HG02642 (cell line): ENCODE data around the gene ATF7IP.

ENCODE experiments used
- ATAC-seq: cut with Tn5 transposase; IDR thresholded peaks from one replicate; pipeline ENCODE4 v1.9.1; 2021; ENCODE audit warnings: mild to moderate bottlenecking; ENCODE audit not compliant: unreplicated experiment, poor library complexity

The ATF7IP gene

DNA sequence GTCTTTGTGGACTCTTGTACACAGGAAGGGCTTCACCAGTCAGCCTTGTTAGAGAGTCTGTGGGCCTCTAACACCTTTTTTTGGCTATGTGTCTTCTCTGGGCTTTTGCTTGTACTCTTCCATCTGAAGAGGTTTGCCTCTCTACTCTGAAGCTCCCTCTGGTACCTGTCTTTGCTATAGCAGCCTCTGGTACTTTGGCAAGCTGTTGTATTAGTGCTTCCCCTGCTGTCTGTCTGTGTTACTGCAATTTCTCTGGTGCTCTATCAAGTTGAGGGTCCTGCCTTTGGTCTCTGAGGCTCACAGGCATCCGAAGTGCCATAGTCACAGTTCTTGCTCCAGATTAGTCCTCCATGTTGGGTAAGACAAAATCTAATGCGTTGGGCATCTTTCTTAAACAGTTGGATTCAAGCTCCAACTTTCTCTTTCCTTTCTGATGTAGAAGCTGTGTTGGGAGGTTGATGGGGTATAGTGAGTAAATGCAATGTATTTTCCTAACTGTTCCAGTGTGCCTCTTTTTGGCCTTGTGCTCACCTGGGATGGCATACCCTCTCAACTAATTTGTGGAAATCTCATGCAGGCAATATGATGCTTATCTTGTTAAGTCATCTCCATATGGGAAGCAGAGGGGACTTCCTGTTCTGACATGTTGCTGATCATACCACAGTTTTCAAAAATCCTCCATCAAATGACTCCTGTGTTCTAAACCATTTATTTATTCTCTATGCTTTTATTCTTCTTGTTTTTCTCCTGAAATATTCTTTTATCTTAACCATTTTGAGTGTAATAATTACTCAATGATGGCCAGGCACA, 88.8 kb downstream of the ATF7IP start:
- ATAC-seq, result no peak

DNA sequence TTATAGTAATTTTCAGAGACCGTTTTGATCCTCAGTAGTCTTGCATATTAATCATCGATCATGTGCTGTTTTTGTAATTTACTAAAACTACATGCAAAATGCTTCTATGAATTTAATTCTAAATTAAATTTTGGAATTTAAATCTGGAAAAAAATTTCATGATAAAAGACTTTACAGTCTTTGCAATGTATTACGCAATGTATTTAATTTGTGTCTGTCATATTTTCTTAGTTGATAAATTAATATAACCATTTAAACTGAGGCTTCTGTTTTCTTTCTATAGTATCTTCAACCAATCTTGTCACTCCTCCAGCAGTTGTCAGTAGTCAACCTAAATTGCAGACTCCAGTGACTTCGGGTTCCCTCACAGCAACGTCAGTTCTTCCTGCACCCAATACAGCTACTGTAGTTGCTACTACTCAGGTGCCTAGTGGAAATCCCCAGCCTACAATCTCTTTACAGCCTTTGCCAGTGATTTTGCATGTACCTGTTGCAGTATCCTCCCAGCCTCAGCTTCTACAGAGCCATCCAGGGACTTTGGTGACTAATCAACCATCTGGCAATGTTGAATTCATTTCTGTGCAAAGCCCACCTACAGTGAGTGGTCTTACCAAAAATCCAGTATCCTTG, 94.8 kb downstream of the ATF7IP start:
- no peak for ATAC-seq

DNA sequence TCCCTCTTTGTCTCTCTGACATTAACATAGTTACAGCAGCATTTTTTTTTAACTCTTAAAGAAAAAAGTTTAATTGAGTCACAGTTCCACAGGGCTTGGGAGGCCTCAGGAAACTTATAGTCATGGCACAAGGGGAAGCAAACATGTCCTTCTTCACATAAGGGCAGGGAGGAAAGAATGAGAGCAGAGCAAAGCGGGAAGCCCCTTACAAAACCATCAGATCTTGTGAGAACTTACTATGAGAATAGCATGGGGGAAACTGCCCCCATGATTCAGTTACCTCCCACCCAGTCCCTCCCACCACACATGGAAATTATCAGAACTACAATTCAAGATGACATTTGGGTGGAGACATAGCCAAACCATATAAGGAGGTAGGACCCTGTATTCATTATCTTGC, 106.0 kb downstream of the ATF7IP start:
- ATAC-seq, result no peak

DNA sequence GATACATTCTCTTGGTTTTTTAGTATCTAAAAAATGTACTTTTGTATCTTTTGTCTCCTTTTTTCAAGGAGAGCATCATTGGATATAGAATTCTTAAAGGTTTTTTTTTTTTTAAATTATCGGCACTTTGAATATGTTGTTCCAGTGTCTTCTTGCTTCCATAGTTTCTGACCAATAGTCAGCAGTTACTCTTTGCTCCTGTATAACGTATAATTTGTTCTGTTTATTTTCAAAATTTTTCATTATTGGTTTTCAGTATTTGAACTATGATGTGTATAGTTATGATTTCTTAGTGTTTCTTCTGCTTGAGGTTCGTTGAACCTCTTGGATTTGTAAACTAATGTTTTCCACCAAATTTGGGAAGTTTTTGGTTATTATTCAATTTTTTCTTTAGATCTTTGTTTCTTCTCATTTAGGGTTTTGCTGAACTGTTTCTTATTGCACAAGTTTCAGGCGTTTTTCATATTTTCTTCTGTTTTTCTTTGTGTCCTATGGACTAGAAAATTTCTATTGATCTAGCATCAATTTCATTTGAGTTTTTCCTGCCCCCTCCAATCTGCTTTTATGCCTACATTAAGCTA, 108.3 kb downstream of the ATF7IP start:
- ATAC-seq, result no peak

DNA sequence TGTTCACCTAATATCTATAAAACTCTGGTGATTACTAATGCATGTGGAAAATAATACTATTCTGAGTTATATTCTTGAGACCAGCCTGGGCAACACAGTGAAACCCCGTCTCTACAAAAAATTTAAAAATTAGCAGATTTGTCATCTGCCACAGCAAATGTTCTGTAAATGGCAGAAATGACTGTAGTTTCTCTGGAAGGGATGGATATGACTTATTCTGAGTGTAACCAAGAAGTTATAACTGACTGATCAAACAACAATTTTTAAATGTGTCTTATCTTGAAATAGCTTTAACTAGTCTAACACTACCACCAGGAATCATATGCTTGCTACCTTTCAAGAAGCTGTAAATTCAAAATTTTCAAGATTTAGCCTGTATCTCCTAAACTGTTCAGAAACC, 113.5 kb downstream of the ATF7IP start:
- ATAC-seq, result no peak

DNA sequence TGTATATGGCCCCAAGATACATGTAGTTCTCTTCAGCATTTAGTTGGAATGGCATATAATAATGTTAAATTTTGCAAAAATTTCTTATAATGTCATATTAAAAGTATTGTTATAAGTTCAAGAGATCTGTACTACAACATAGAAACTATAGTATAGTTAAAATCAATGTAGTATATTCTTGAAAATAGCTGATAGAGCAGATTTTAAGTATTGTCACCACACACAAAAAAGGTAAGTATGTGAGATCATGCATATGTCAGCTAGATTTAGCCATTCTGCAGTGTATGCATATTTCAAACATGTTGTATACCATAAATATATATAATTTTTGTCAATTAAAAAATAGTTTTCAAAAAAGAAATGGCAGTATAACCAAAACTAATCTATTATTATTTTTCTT, 115.7 kb downstream of the ATF7IP start:
- ATAC-seq, result no peak

DNA sequence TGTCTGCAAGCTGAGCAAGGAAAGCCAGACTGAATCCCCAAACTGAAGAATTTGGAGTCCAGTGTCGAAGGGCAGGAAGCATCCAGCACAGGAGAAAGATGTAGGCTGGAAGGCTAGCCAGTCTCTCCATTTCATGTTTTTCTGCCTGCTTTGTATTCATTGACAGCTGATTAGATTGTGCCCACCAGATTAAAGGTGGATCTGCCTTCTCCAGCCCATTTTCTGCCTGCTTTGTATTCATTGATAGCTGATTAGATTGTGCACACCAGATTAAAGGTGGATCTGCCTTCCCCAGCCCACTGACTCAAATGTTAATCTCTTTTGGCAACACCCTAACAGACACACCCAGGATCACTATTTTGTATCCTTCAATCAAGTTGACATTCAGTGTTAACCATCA, 116.9 kb downstream of the ATF7IP start:
- no peak for ATAC-seq

DNA sequence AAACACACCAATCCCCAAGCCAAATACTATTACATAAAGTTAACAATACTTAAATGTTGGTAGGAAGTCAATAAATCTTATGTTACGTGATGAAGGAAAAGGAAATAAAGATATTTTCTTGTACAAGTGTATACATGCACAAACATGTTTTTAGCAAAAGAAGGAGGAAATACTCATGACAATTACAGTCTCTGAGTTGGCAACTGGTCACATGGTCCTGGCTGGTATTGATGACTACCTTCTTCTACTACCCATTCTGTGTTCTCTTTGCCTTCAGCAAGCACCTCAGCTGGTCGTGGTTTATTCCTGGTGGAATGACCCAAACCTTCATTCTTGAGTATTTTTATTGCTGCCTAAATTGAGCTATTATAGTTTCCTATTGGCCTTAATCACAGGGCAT, 117.4 kb downstream of the ATF7IP start:
- no peak for ATAC-seq

DNA sequence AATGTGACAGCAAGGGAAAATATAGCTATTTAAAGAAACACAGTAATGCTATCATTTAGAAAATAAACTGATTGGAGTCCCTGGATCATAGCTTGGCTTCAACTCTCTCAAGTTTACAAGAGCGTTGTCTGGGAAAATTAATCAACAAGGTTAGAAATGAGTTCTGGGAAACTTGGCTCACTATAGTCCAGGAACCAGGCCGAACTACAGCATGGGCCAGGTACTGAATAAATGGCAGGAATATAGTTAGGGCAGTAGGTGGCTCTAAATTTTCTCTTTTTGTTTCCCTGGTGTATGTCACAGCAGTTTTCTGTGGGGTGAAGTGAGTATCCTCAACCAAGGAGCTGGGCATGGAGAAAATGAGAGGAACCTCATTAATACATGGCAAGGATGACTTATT, 129.8 kb downstream of the ATF7IP start:
- ATAC-seq, result no peak

DNA sequence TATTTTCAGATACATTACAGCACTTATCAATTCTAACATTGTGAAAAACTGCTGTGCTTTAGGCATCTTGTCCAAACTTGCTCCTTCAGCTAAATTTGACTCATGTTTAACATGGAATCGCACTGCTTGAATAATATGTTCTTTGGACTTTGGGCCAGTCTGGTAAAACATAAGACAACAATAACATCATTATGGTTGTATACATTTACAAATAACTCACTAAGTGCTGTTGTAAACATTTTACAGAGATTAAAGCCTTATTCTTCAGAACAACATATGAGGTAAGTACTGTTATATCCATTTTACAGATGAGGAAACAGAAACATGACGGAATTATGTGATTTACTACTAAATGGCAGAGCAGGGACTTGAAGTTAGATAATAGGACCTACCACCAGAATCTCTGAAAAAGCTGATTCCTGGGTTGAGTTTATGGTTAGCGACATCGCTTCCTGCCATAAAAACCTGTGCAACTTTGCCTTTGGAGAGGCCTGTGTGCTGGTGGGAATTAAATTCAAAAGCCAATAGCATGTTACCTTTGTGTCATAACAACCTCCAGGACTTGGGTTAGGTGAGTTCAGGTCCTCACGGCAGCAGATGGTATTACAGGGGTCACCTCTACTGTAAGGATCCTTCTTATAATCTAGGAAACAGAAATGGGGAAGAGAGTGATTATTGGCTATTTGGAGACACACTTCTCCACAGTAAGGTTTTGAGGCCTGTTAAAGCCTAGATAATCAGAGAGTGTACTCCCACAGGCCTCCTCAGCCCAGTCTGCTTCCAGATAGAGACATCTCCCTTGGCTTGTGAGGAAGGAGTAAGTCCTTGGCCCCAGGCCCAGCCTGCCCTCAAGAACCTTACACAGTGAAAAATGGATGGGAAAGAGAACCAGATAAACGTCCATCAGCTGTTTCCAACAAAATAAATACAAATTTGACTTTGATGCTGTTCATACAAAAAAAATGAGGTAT, 140.4 kb downstream of the ATF7IP start:
- no peak for ATAC-seq

DNA sequence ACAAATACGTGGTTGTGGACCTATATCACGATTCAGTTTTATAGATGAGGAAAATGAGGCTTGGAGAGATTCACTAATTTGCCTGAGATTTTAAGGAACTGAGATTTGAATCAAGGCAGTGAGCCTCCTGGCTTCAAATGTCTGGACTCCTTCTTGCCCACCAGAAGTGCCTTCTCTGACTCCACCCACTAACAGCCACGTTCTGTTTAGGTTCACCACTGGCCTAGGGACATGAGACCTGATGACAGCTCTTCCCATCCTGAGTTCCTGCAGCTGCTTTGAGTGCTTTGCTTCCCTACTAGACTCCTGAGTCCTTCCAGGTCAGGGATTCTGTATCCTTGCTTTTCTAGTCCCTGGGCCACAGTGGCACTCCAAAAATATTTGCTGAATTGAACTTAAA, 145.1 kb downstream of the ATF7IP start:
- ATAC-seq, result no peak

DNA sequence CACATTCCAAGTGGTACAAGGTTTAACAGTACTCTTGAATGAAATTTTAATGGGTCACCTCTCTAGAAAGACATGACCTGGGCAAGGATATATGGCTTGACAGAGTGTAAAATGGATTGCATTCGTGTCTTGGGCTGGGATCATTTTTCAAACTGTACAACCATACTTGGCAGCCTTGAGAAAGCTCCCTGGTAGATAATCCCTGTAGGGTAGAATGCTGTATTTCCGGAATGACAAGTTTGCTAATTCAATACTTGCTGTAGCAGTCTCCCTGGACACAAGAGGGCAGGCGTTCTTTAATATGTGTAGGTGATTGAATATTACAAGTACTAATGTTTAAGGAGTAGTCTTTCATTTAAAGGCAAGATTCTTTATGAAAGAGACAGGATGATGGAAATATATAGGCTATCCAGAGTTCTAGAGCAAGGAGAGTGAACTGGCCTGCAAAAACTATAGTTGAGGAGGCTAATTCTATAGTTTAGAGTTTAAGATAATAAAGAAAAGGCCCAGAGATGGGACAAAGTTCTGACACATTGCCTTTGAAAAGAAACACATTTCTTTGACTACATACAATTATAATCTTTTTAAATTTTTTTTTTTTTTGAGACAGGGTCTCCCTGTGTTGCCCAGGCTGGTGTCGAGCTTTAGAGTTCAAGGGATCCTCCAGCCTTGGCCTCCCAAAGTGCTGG, 148.8 kb downstream of the ATF7IP start:
- no peak for ATAC-seq

DNA sequence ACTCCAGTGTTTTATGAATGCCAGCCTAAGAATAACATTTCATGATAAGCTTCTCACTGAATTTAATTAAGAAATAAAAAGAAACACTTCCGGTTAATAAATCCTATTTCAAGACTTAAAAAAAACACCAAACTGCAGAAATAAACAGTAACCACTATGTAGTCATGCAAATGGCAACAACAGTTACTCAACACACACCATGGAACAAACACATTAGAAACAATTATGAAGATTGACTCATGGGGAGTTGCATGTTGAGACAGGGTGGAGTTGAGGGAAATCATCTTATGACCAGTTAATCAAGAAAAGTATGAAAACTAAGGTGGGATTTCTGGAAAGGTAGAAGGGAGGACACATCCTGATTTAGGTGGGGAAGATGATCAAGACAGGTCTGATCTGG, 149.5 kb downstream of the ATF7IP start:
- no peak for ATAC-seq

DNA sequence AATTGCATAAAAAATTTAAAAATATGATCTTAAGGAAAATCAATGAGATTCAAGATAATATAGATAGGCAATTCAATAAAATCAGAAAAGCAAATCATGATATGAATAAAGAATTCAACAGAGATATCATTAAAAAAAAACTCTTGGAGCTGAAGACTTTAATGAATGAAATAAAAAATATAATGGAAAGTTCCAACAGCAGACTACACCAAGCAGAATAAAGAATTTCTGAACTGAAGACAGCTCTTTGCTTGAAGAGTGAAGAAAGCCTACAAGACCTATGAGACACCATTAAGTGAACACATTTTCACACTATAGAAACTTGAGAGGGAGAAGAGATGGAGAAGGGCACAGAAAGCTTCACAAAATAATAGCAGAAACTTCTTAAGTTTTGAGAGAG, 156.3 kb downstream of the ATF7IP start:
- no peak for ATAC-seq

DNA sequence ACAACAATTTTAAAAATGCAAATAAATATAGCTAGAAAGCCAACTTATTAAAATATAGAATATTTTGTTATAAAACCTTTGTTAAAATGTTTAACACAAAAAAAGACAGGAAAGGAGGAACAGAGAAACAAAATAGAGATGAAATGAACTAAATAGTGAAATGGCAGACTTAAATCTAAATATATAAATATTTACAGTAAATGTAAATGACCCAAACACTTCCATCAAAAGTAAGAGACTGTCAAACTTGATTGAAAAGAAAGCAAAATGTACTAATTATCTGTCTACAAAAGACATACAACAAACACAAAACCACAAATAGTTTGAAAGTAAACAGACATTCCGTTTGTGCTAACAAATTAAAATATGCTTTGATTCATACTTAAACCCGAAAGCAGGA, 160.5 kb downstream of the ATF7IP start:
- ATAC-seq, result no peak

DNA sequence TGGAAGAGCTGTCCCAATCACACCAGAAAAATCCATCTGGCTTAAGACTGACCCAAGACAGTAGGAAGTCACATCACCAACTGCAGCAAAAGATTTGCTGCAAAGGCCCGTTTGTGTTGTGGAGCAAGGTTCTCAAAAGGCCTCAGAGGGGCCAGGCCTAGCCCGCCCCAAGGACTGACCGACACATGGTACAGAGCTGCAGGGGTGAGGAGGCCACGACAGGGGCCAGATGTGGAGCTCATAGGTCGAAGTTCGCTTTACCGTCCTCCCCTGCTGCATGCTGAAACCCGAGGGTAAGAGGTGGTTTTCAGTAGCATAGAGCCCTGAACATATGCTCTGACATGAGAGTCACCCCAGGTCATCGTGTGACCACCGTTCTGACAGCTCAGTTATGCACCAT, 166.7 kb downstream of the ATF7IP start:
- ATAC-seq, result no peak

DNA sequence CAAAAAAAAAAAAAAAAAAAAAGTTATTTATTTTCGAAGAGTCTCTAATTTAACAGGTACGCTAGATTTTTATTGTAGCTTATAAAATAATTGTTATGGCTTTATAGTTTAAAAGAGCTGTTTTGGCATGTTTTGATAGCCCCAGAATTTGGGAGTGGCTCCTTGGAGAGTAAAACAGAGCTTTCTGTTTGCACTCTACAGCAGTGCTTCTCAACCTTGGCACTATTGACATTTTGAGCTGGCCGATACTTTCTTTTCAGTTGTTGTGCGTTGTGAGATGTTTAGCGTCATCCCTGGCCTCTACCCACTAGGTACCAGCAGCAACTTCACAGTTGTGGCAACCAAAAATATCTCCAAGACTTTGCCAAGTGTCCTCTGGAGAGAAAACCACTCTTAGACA, 171.6 kb downstream of the ATF7IP start:
- ATAC-seq, result no peak

DNA sequence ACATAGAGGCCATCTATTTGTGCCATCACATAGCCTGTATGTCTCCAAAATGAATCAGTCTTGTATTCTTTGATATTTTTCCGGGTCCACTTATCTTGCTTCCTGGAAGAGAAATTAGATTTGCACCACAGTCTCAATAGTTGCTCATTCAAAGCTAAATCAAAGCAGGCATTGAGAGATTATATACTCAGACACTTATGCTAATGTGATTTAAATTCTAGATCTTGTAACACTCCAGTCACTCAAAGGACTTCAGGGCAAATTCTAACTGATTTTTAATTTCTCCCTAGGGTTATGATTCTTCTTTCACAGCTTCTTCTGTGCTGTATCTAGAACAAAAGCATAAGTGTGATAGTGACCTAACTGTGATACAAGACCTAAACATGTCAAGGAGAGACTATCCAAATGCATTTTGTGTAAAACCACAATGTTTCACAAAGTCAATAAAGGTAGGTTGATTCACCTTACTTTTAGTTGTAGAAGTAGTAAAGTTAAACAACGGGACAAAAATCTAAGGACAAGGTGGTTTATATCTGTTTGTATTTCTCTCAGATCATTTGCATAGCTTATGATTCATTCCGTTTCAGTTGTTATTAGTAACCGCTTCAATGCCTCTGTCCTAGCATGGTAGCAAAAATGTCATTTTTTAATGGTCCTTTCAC, 175.4 kb downstream of the ATF7IP start:
- ATAC-seq, result no peak
